Mammary epithelial cell (primary cell): Measurements from ENCODE around the gene HSPBAP1.

Experiments used
- CTCF ChIP-seq, 2 donors: IDR thresholded peaks in 1 of 2; conservative IDR thresholded peaks in 1 of 2; 2 replicates each; pipeline ENCODE4 v1.5.1; 2011 to 2012; ENCODE audit warnings: inconsistent platforms in 2 of 2, low read length in 2 of 2, mild to moderate bottlenecking in 2 of 2, control low read depth in 1 of 2, low read depth in 1 of 2; ENCODE audit not compliant: insufficient read depth in 1 of 2; ENCODE audit errors: extremely low read depth in 1 of 2
- EZH2 ChIP-seq: IDR thresholded peaks from 2 replicates; pipeline ENCODE4 v1.6.1; 2012; ENCODE audit warnings: low read length, inconsistent platforms, borderline replicate concordance

- TF ChIP-seq CTCF (conservative IDR thresholded peaks at IDR 0.05 in 1 of 2, IDR thresholded peaks at IDR 0.05 in 1 of 2; ENCODE audit: extremely low read depth in 1 of 2, insufficient read depth in 1 of 2, low read depth in 1 of 2, low read length in 2 of 2) (no peak), EZH2 (no peak)
Observed at GRCh38 chr3:122728756-122729514, 64.7 kb downstream of the HSPBAP1 start.
